HG02840 (cell line): ENCODE data around the gene NIT1.
A peak's percentile ranks its signal among the peaks of the same experiment; 100 is the strongest.

Experiments used
- ATAC-seq: cut with Tn5 transposase; IDR thresholded peaks from one replicate; pipeline ENCODE4 v1.9.1; 2021; ENCODE audit warnings: mild to moderate bottlenecking, moderate library complexity, moderate number of reproducible peaks; ENCODE audit not compliant: unreplicated experiment, low FRiP score

The NIT1 gene

GRCh38 chr1:161083748-161084596 lies 33.9 kb upstream of the NIT1 start:
- ATAC-seq: no peak

DNA sequence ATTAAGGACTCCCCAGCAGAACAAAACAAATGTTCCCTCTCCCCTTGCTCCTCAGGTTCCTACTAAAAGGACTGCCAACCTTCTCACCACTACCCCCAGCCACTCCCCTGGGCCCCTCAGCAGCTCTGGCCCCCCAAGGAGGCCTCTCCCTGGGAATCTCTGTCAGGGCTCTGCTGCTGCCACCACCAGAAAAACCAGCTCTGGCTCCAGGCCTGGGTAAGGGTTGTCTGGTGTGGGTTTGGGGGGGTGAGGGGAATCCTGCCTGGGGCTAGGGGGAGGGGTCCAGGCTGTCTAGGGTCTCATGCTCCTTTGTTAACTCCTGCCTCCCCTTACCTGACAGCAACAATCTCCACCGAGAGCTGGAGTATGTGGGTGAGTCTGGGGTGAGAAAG lies 33.3 kb upstream of the NIT1 start:
- no peak for ATAC-seq

DNA sequence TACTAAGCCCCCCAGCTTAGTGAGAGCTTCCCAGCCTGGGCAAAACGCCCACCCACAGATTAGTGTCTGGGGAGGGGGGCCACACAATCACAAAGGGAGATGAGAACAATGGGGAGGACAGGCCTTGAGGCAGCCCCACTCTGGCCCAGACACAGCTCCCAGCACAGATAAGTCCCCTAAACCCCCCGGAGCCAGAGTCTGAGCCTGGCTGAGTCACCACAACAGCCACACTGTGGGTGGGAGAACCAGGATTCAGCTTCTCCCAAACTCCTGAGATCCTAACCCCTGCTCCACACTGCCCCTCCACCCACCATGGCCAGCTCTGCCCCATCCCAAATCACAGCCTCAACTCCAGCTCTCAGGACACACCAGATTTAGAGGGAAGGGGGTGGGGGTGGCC lies 32.7 kb upstream of the NIT1 start:
- ATAC-seq: no peak

DNA sequence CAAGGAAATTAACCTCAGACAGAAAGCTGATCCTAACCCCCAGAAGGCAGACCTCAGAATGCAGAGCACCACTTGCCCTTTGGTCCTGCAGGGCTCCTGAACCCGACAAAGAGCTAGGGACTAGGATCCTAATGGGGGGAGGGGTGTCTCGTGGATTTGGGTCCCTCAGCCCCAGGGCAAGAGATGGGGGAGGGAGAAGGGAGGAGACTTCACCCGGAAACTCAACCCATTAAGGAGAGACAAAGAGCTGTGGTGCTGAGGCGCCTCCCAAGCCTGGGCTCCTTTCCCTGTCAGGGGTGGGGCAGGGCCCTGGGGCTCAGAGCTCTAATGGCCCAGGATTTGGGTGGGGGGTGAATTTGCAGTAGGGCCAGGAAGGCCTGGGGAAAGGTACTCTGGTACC lies 31.4 kb upstream of the NIT1 start:
- no peak for ATAC-seq

GRCh38 chr1:161088587-161089110 lies 29.3 kb upstream of the NIT1 start:
- ATAC-seq: no peak

- ATAC-seq: no peak
These were observed 28.5 kb upstream of the NIT1 start, which contains the start of gene NECTIN4 for GRCh38 chr1:161089251-161089924. Gene NECTIN4, minus strand, starts transcription at chr1:161089558. Its CDS starts 262 bp downstream, at chr1:161089296.

DNA sequence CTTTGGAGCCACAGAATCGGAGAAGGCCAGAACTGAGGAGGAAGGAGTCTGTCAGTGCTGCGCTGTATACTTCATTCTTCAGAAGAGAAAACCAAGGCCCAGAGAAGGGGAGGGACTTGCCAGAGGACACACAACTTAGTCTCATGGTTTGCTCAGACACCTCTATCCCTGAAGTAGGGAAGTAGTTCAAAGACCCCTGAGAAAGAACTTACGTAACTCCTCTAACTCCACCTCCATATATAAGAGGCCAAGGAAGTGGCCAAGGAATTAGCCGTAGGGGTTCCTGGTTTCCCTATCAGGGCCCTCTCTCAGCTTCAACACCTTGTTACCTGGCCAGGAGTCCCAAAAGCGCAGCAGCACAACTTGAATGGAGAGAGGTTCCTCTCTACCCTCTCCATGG lies 28.0 kb upstream of the NIT1 start:
- no peak for ATAC-seq

DNA sequence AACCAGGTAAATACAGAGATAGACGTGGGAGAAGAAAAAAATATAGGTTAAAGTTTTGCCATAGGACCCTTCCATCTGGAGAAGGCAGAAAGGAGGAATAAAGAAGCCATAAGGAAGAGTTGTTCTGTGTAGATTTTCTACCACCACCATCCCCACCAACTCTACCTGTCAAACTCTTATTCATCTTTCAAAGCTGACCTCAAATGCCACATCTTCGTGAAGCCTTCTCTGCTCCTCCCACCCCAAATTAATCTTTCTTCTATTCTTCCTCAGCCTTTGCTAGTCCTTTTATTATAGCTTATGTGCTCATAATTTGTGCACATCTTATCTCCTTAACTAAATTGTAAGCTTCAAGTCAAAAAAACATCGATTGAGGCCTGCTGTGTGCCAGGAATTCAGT lies 27.3 kb upstream of the NIT1 start:
- ATAC-seq: no peak

GRCh38 chr1:161091093-161091492 lies 26.8 kb upstream of the NIT1 start:
- no peak for ATAC-seq

DNA sequence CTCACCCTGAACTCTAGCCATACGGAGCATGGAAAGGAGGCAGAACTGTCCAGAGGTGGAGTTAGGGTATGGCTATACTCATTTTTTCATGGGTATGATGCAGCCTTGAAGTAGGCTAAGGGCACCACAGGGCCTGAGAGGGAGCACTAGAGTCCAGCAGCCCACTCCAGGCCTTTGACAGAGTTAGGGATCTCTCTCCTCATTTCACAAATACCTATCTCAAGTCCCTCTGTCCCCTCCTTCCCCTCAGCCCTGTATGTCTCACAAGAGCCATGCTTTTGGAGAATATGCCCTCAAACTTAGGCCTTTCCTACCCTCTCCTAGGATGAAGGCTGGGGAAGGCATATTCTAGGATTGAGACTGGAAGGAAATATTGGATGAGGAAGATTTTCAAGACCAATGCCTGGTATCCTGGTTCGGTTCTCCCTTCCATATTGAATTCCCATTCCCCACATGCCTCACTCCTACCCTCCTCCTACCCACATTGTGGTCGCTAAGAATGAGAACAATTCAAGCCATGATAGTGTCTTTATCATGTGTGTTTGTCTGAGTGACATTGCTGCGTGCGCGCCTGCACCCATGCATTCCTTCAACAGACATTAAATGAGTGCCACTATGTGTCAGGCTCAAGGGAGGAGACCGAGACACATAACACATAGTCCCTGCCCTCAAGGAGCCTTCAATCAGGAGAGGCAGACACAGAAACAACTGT lies 26.0 kb upstream of the NIT1 start:
- ATAC-seq: no peak

DNA sequence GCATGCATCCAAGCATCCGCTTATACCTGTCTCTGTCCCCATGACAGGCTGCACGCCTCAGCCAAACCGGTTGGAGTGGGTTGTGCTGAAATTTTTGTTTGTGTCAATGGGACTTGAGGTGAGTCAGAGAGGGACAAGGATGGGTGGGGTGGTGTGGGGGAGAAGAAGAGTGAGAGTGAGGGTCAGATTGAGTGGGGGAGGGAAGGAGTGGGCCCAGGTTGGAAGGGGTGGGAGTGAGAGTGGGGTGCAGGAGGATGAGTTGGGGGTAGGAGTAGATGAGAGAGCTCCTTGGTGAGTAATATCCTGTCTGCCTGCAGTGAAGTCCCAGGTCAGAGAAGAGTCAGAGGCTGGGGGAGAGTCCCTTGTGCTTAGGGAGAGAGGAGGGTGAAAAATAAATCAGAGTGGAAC lies 25.3 kb upstream of the NIT1 start:
- no peak for ATAC-seq

- no peak for ATAC-seq
These were observed 23.4 kb upstream of the NIT1 start for GRCh38 chr1:161094481-161094880.

GRCh38 chr1:161095230-161095629 lies 22.7 kb upstream of the NIT1 start:
- no peak for ATAC-seq

- no peak for ATAC-seq
These were observed 21.9 kb upstream of the NIT1 start for GRCh38 chr1:161096015-161096414.

- ATAC-seq: no peak
These were observed 21.4 kb upstream of the NIT1 start for GRCh38 chr1:161096530-161096929.

DNA sequence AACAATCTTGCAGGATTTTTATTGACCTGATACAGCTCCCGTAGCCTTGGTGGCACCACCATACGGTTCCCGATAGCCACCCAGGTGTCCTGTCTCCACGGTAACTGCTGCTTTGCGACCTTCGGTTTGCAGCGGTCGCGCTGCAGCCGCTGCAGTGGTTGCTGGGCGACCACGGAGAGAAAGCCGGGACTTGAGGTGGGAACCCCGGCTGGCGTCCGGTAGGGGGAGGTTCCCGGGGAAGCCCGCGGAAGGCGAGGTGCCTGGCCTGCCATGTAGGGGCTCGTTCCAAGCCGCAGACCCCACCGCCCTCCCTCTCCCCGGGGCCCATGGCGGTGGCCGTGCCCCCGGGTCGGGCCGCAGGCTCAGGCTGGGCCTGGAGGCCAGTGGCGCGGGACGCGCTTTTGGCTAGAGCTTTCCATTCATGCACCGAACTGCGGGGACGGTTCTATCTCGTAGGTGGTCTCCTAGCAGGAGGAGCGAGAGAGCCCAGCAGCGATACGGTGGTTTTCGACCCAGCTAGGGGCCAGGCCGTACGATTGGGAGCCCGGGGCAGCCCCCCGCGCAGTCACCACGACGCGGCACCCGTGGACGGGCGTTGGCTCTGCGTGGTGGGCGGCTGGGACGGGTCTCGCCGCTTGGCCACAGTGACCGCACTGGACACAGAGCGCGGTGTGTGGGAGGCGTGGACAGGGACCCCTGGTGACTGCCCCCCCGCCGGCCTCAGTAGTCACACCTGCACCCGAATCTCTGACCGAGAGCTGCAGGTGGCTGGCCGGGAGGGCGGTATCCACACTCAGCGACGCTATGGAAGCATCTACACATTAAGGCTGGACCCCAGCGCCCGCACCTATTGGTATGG lies 19.5 kb upstream of the NIT1 start, which contains the start of gene KLHDC9:
Gene KLHDC9, plus strand, starts transcription at position 152 of the 859 bp plus-strand sequence. Its CDS starts 175 bp downstream, at position 327.
- ATAC-seq: peak; percentile 67

DNA sequence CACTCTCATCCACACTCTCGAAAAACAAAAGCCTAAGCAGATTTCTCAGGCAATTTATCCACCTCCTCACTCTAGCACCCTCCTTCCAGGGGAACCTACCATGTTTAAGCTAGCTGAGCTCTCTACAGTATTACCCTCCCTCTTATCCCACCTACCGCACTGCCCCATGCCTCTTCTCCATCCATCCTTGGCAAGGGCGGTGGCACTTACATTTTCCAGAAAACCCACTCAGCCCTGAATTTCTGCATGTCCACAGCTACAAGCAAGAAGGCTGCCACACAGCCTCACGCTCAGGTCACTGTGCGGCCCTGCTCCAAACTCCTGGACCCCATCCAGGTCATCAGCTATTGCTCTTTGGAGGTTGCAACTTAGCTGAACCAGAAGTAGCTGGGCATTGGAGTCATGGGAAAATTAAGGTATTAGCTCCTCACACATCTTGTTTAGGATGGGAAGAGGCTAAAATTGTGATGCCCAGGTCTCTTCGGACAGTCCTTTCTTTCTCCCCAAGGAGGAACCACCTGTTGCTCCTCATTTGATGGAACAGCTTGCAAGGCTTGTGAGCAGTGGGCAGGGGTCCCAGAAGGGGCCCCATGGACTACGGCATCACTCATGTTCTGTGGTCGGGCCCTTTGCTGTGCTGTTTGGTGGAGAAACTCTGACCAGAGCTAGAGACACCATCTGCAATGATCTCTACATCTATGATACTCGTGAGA lies 18.7 kb upstream of the NIT1 start:
- ATAC-seq: no peak

DNA sequence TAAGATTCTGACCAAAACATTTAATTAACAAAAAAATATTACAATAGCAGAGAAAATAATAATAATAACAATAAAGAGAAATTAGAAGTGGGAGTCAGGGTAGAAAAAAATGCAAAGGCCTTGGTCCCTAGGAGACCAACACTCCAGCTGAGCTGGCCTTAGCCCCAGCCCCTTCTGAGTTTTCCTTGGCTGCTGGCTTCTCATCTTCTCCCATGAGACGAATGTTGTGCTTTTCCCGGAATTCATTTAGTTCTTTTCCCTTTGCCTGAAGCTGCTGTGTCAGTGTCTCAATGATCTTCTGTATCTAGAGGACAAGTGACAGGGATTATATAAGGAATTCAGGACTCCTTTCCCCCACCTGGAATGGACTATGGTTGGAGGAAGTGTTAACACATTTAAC lies 17.3 kb upstream of the NIT1 start:
- ATAC-seq: no peak

GRCh38 chr1:161106431-161106830 lies 11.5 kb upstream of the NIT1 start:
- ATAC-seq: no peak
